IPS-15b (cell line): Measurements from ENCODE around the gene RGS21.

Experiments
- H3K27me3 ChIP-seq: one replicate; pipeline ENCODE4 v1.6.1; 2013; ENCODE audit warnings: low read length; ENCODE audit not compliant: control insufficient read depth, insufficient read depth
- H3K36me3 ChIP-seq: one replicate; pipeline ENCODE4 v1.6.1; 2013; ENCODE audit warnings: low read length; ENCODE audit not compliant: control insufficient read depth, insufficient read depth
- H3K4me1 ChIP-seq: one replicate; pipeline ENCODE4 v1.6.1; 2013; ENCODE audit warnings: mild to moderate bottlenecking, low read length; ENCODE audit not compliant: control insufficient read depth, insufficient read depth
- H3K4me3 ChIP-seq: one replicate; pipeline ENCODE4 v1.5.1; 2013; ENCODE audit warnings: low read depth, low read length
- H3K9ac ChIP-seq: one replicate; pipeline ENCODE4 v1.6.1; 2013; ENCODE audit warnings: low read depth, mild to moderate bottlenecking, low read length
- H3K9me3 ChIP-seq: one replicate; pipeline ENCODE4 v1.6.1; 2013; ENCODE audit warnings: mild to moderate bottlenecking, low read length; ENCODE audit not compliant: control insufficient read depth, insufficient read depth

Gene RGS21

DNA sequence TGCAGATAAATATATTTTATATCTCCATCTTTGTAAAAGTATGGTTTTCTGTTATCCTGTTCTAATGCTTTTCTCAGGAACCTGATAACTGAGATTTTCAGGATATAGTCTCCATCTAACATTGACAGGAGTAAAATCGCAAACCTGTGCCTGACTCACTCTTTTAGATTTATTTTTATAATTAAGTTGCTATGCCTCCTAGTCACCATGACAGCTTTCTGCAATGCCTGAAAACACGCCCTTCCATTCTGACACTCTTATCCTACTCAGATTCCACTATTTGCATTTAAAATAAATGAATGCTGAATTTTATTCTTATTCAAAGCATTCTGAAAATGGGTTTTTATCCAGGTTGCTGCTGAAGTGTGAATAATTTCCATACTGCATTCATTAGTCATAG lies 62.8 kb downstream of the RGS21 start:
- peaks cover 3% of the 10 kb centered on the region for H3K4me1 ChIP-seq
- H3K9ac ChIP-seq, result no peak overlapping the region
- no peaks in the 10 kb centered on the region for H3K36me3 ChIP-seq
- no peaks in the 10 kb centered on the region for H3K9me3 ChIP-seq
- H3K27me3 ChIP-seq, result no peaks in the 10 kb centered on the region
- no peak overlapping the region for H3K4me3 ChIP-seq

DNA sequence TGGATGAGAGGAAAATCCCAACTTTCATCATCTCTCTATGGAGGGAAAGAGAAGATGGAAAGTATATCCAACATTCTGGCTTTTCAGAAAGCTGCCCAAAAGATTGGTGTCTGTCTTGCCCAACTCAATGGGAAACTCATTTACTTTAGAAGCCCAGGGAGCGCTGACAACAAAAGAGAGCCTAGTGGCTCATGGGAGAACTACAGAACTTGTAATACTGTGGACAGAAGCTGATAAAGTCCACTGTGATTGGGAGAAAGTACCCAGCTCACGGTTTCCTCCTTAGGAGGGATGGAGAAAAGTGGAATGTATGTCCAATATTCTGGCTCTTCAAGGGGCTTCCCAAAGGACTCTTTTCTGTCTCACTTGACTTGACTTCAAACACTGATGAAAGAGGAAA lies 66.0 kb downstream of the RGS21 start:
- H3K4me1 ChIP-seq, result peaks cover 3% of the 10 kb centered on the region
- H3K9ac ChIP-seq, result no peak overlapping the region
- no peaks in the 10 kb centered on the region for H3K27me3 ChIP-seq
- H3K9me3 ChIP-seq, result no peaks in the 10 kb centered on the region
- no peak overlapping the region for H3K4me3 ChIP-seq
- no peaks in the 10 kb centered on the region for H3K36me3 ChIP-seq

DNA sequence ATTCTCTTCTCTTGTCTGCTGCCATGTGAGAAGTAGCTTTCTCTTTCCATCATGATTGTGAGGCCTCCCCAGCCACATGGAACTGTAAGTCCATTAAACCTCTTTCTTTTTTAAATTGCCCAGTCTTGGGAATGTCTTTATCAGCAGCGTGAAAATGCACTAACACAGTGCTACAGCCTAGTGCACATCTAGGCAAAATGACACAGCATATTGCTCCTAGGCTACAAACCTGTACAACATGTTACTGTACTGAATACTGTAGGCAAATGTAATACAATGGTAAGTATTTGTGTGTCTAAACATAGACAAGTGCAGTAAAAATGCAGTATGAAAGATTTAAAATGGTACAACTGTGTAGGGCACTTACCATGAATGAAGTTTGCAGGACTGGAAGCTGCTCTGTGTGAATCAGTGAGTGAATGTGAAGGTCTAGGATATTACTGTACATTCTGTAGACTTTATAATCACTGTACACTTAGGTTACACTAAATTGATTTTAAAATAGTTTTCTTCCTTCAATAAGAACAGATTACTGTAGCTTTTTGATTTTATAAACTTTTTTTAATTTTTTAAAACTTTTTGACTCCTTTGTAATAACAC lies 69.4 kb downstream of the RGS21 start:
- Histone ChIP-seq H3K9ac (no peak overlapping the region), H3K27me3 (no peaks in the 10 kb centered on the region), H3K36me3 (no peaks in the 10 kb centered on the region), H3K4me1 (no peaks in the 10 kb centered on the region), H3K9me3 (no peaks in the 10 kb centered on the region), H3K4me3 (no peak overlapping the region)

DNA sequence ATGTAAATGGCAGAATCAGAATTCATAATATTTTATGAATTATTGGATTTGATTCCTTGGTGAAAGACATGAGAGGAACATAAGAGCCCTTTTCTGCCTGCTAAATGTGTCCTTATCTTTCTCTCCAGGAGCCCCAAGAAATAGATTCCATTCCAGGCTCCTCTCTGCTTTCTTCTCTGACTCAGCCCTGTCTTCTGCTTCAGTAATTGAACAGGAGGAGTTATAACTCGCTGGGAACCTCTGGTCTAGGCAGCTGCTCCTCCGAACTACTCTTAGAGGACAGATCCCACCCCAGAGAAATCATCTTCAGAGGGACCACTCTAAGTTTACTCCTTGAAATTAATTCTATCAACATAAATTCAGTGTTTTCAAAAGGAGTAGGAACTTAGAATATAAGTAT lies 78.4 kb downstream of the RGS21 start:
- Histone ChIP-seq H3K9ac (no peak overlapping the region), H3K4me1 (no peaks in the 10 kb centered on the region), H3K9me3 (no peaks in the 10 kb centered on the region), H3K36me3 (no peaks in the 10 kb centered on the region), H3K27me3 (no peaks in the 10 kb centered on the region), H3K4me3 (no peak overlapping the region)

DNA sequence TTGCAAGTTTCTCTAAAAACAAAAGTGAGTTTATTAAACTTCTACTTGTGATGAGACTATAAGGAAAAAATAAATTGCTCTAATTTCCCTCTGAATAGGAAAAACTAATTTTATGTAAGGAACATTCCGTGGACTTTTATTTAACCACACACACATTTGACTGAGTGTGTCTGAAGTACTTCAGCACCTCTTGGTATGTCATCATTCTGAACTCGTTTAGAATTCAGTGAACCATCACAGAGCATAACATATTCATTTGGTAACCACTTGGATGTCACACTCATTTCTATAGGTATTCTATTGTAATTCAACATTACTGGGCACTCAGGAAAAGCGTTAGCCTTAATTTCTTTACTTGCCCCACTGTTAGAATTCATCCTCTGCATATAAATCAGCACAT lies 79.1 kb downstream of the RGS21 start:
- Histone ChIP-seq H3K9ac (no peak overlapping the region), H3K4me3 (no peak overlapping the region), H3K27me3 (no peaks in the 10 kb centered on the region), H3K36me3 (no peaks in the 10 kb centered on the region), H3K4me1 (no peaks in the 10 kb centered on the region), H3K9me3 (no peaks in the 10 kb centered on the region)

DNA sequence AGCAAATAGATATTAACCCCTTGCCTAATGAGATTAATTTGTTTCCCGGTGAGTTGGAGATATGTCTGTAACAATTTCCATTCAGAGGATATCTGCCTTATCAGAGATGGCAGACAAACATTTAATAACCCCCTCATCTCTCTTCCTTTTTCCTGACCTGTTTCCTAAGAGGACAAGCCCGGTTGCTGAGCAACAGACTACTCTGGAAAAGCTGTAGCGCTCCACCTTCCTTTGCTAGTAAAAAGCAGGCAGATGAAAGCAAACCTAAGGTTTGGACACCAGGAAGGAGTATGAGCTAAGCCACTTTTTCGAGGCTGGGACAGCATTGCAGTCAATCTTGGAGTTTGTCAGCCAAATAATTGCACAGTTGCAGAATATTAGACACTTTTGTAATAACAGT lies 82.4 kb downstream of the RGS21 start:
- Histone ChIP-seq H3K9me3 (no peaks in the 10 kb centered on the region), H3K9ac (no peak overlapping the region), H3K4me3 (no peak overlapping the region), H3K27me3 (no peaks in the 10 kb centered on the region), H3K36me3 (no peaks in the 10 kb centered on the region), H3K4me1 (no peaks in the 10 kb centered on the region)

DNA sequence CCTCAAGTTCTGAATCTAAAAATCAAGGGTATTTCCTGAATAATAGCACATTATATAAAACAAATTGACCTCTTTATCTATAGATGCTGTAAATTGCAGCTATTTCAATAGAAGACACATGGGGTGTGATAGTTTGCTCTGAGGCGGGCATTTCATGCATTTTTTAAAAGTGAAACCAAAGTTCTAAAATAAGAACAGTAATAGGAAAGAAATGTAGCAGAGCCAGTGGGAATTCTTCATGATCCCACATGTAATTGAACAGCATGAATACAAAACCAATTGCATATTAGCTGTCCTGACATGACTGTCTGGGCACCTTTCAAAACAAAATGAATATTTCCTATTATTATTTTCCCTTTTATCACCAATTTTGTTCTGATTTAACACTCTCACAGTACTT lies 85.0 kb downstream of the RGS21 start:
- H3K9ac ChIP-seq, result no peak overlapping the region
- no peaks in the 10 kb centered on the region for H3K36me3 ChIP-seq
- H3K9me3 ChIP-seq, result no peaks in the 10 kb centered on the region
- H3K27me3 ChIP-seq, result no peaks in the 10 kb centered on the region
- H3K4me3 ChIP-seq, result no peak overlapping the region
- H3K4me1 ChIP-seq, result no peaks in the 10 kb centered on the region

DNA sequence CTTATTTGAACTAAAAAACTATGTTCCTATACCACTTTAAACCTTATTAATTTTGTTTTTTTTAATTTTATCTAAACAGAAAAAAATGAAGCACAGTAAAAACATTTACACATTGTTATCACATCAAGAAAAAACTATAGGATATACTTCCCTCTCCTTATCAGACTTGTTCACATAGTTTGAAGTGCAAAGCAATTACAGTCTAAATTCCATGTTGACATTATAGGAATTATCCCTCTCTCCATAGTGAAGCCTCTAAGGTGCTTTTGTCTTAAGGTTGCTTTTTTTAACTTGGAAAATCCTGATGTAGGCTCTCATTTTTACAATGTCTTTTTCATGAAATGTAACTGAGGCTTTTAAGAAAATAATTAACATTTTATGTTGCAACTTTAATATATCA lies 85.8 kb downstream of the RGS21 start:
- no peaks in the 10 kb centered on the region for H3K9me3 ChIP-seq
- H3K27me3 ChIP-seq, result no peaks in the 10 kb centered on the region
- no peaks in the 10 kb centered on the region for H3K36me3 ChIP-seq
- no peak overlapping the region for H3K4me3 ChIP-seq
- no peaks in the 10 kb centered on the region for H3K4me1 ChIP-seq
- no peak overlapping the region for H3K9ac ChIP-seq

DNA sequence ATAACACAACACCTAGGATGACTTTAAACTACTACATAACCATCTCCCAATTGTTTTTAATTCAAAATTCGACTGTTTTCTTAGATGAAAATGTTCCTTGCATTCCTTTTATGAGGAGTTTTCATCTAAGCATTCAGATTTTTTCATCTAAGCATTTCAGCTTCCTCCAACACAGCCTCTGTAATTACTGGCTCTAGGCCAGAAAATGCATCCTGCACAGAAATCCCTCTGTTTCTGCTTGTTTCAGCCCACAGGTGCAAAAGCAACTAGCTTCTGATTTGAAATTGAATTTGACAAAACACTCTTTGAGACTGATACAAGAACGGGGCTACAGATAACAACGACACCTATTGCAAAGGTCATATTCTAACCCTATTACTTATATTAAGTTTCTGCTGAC lies 90.4 kb downstream of the RGS21 start:
- Histone ChIP-seq H3K27me3 (no peaks in the 10 kb centered on the region), H3K9me3 (no peaks in the 10 kb centered on the region), H3K4me3 (no peak overlapping the region), H3K9ac (no peak overlapping the region), H3K36me3 (no peaks in the 10 kb centered on the region), H3K4me1 (no peaks in the 10 kb centered on the region)
